OCI-LY7 (cell line): ENCODE results near the gene USPL1.

Experiments used
- EZH2phosphoT487 ChIP-seq: fragments of 200-600 bp; sonication (generic); IDR thresholded peaks from 2 replicates; pipeline ENCODE4 v1.6.1; 2018; ENCODE audit warnings: low read depth, borderline replicate concordance, mild to moderate bottlenecking, mixed run types, antibody characterized with exemption, low read length, moderate library complexity, mixed read lengths
- TF ChIP-seq, protein P1 (sequence below): fragments of 200-600 bp; sonication (generic); conservative IDR thresholded peaks from 2 replicates; pipeline ENCODE4 v1.5.1; 2014; ENCODE audit warnings: mild to moderate bottlenecking, antibody characterized with exemption, low read length, moderate library complexity, mixed read lengths

DNA sequence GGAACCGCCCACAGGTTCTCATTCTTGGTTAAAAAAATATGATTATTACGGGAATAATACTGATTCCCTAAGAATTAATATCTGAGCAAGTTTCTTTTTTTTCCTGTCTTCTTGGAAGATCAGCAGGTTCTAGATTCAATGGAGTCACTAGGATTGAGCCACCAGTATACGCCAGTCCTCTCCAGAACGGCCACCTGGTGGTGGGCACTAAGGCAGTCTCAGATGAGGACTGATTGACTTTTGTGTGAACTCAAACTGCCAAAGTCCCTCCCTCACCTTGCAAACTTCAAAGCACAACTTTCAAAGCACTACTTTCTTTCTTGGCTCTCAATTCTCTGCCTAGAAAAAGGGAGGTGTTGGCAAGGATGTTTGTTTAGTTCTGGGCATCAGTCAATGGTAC lies 84.3 kb downstream of the USPL1 start:
- TF ChIP-seq, protein P1, sequence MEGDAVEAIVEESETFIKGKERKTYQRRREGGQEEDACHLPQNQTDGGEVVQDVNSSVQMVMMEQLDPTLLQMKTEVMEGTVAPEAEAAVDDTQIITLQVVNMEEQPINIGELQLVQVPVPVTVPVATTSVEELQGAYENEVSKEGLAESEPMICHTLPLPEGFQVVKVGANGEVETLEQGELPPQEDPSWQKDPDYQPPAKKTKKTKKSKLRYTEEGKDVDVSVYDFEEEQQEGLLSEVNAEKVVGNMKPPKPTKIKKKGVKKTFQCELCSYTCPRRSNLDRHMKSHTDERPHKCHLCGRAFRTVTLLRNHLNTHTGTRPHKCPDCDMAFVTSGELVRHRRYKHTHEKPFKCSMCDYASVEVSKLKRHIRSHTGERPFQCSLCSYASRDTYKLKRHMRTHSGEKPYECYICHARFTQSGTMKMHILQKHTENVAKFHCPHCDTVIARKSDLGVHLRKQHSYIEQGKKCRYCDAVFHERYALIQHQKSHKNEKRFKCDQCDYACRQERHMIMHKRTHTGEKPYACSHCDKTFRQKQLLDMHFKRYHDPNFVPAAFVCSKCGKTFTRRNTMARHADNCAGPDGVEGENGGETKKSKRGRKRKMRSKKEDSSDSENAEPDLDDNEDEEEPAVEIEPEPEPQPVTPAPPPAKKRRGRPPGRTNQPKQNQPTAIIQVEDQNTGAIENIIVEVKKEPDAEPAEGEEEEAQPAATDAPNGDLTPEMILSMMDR = 0 out of 2 replicates have a peak, but pooled peaks have one; percentile 27
- TF ChIP-seq EZH2phosphoT487 = no peak
